ENCODE data around the gene NOTCH3.

NOTCH3 gene

GRCh38 chr19:15200553-15201364 is at the start of gene NOTCH3:
Gene NOTCH3, minus strand, starts transcription at chr19:15200995. Its CDS starts 90 bp downstream, at chr19:15200905.
- TF ChIP-seq, protein P1, sequence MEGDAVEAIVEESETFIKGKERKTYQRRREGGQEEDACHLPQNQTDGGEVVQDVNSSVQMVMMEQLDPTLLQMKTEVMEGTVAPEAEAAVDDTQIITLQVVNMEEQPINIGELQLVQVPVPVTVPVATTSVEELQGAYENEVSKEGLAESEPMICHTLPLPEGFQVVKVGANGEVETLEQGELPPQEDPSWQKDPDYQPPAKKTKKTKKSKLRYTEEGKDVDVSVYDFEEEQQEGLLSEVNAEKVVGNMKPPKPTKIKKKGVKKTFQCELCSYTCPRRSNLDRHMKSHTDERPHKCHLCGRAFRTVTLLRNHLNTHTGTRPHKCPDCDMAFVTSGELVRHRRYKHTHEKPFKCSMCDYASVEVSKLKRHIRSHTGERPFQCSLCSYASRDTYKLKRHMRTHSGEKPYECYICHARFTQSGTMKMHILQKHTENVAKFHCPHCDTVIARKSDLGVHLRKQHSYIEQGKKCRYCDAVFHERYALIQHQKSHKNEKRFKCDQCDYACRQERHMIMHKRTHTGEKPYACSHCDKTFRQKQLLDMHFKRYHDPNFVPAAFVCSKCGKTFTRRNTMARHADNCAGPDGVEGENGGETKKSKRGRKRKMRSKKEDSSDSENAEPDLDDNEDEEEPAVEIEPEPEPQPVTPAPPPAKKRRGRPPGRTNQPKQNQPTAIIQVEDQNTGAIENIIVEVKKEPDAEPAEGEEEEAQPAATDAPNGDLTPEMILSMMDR (IDR thresholded peaks at IDR 0.05; ENCODE audit: low read depth, low read length, missing control alignments), result no peak
- no peak for DNase-seq (ENCODE audit: low read depth)
- H3K4me3 ChIP-seq (ENCODE audit: low read depth, low read length), result no peak within 1 kb of the TSS

DNA sequence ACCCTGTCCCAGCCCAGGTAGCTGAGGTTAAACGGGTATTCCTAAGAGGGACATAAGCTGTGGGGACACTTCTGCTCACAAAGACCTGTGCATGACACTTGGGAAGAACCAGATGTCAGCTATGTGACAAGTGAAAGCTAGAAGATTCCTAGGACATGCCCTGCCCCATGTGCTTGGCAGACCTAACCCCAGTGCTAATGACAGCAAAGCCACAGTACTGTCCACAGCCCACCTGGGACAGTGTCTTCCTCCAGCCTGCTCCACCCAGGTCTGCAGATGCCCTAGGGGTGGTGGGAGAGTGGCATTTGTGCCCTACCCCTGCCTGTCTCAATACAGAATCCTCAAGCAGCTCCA is 49.8 kb upstream of the NOTCH3 start:
- DNase-seq (ENCODE audit: low read depth), result no peak
- H3K4me3 ChIP-seq (ENCODE audit: low read depth, low read length), result no peak overlapping the region
- TF ChIP-seq, protein P1 (IDR thresholded peaks at IDR 0.05; ENCODE audit: low read depth, low read length, missing control alignments), result no peak

DNA sequence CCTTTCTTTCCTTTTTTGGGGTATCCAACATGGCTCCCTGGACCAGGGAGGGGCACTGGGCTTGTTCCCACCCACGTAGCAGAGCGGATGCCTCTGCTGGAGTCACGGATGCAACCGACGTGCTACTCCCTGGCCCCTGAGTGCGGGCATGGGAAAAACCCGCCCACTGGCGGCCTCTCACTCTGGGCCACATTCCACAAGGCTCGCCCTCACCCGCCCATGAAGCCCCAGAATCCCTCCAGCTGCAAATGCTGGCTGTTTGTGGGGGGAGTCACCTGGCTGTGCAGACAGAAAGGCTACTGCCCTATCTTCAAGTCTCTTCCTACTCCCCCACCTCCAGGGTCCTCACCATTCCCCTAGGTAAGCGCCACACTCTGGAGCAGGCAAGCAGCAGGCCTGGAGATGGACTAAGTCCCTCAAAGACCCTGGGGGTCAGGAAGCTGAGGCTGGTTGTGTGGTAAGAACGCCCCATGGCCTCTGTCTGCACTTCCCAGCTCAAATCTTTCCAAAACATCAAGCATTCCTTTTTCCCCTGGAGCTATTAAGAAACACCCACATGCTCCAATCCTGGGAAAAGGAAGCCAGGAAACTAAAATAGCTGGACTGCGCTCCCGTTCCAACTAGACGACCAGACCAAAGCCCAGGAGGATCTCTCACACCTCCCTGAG is 49.3 kb upstream of the NOTCH3 start:
- H3K4me3 ChIP-seq (ENCODE audit: low read depth, low read length), result no peak overlapping the region
- DNase-seq (ENCODE audit: low read depth), result no peak
- TF ChIP-seq, protein P1 (IDR thresholded peaks at IDR 0.05; ENCODE audit: low read depth, low read length, missing control alignments), result no peak

GRCh38 chr19:15249528-15249874 is 48.7 kb upstream of the NOTCH3 start:
- no peak overlapping the region for H3K4me3 ChIP-seq (ENCODE audit: low read depth, low read length)
- DNase-seq (ENCODE audit: low read depth), result no peak
- TF ChIP-seq, protein P1 (IDR thresholded peaks at IDR 0.05; ENCODE audit: low read depth, low read length, missing control alignments), result no peak

GRCh38 chr19:15248648-15249527 is 48.1 kb upstream of the NOTCH3 start:
- TF ChIP-seq, protein P1 (IDR thresholded peaks at IDR 0.05; ENCODE audit: low read depth, low read length, missing control alignments), result no peak
- no peak overlapping the region for H3K4me3 ChIP-seq (ENCODE audit: low read depth, low read length)
- no peak for DNase-seq (ENCODE audit: low read depth)

DNA sequence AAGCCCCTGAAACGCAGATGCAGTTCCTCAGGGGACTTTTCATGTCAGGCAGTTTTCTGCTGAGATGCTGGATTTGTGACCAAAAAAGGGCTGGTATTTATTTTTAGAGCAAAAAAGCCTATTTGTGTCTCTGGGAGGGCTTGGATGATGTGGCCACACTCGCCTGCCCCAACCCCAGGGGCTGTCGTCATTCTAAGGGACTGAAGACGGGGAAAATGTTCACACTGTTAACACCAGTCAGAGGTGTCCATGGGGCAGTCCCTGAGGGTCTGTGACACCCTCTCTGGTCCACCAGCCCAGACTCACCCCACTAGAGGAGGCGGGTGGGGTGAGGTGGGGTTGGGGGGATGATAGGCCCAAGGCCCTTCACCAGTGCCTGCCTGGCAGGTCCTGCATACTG is 47.3 kb upstream of the NOTCH3 start:
- TF ChIP-seq, protein P1 (IDR thresholded peaks at IDR 0.05; ENCODE audit: low read depth, low read length, missing control alignments), result no peak
- DNase-seq (ENCODE audit: low read depth), result no peak
- no peak overlapping the region for H3K4me3 ChIP-seq (ENCODE audit: low read depth, low read length)
